HCT116 (cell line): ENCODE data around the gene MTREX. TPM values are rescaled to one million over a fixed set of nuclear protein-coding genes. Genes with fewer than 3 reads are reported as not detected.
A peak's percentile ranks its signal among the peaks of the same experiment; 100 is the strongest.

ENCODE experiments used
- ATAC-seq: fragments of 200-7000 bp; cut with Tn5 transposase; 2 replicates; pipeline ENCODE4 v1.9.1; 2020; ENCODE audit warnings: mild to moderate bottlenecking, moderate library complexity
- BruUV-seq: library from RNA; stranded (reverse); fragments of 400-500 nt; replicated peaks from 2 replicates; lab custom pipeline; 2021; lab: Mats Ljungman, UMichigan
- CTCF ChIA-PET: fragments of 300-600 bp; sonication (Branson Sonifier 250); formaldehyde crosslinking; loops from one replicate; lab custom pipeline; 2021; ENCODE audit warnings: antibody characterized with exemption; lab: Charles Lee
- POLR2A ChIA-PET: fragments of 300-600, 350-600 bp; sonication (Branson Sonifier 250); formaldehyde crosslinking; loops from one replicate; lab custom pipeline; 2021; ENCODE audit warnings: antibody characterized with exemption; lab: Charles Lee
- RAD21 ChIA-PET, 2 experiments: fragments of 300-600 bp; sonication (Branson Sonifier 250); formaldehyde crosslinking; loops; one replicate each; lab custom pipeline; 2023; ENCODE audit warnings: low total read pairs in 2 of 2; ENCODE audit not compliant: uncharacterized antibody in 2 of 2, unreplicated experiment in 2 of 2, low non-redundant PET in 1 of 2; lab: Charles Lee
- DNase-seq: peaks from one replicate; pipeline ENCODE4 v3.0.0-alpha.2; 2010; ENCODE audit warnings: low read depth, low spot score
- H2AFZ ChIP-seq: fragments of 200-600 bp; shearing (Covaris generic), sonication (generic); 2 replicates; pipeline ENCODE4 v1.6.1; 2017; ENCODE audit warnings: low read depth, mixed run types, mixed read lengths, antibody characterized with exemption, low read length; ENCODE audit not compliant: poor library complexity, severe bottlenecking
- H3K27ac ChIP-seq: 2 replicates; pipeline ENCODE4 v1.5.1; 2012; ENCODE audit warnings: low read depth, low read length
- H3K27me3 ChIP-seq: fragments of 200-600 bp; sonication (generic); 2 replicates; pipeline ENCODE4 v1.6.1; 2016; ENCODE audit warnings: mixed run types, low read length, mixed read lengths; ENCODE audit not compliant: insufficient read depth
- H3K36me3 ChIP-seq, 2 experiments: fragments of 200-500 bp in 1 of 2; fragments of 200-600 bp in 1 of 2; sonication (Bioruptor generic) in 1 of 2; sonication (generic) in 1 of 2; 2 replicates each; pipeline versions ENCODE4 v1.5.1 to v1.6.1; 2014 to 2016; ENCODE audit warnings: low read length in 2 of 2, inconsistent platforms in 1 of 2, mixed read lengths in 1 of 2, mixed run types in 1 of 2; ENCODE audit not compliant: insufficient read depth in 2 of 2, control insufficient read depth in 1 of 2
- H3K4me1 ChIP-seq, 2 experiments: fragments of 200-600 bp in 1 of 2; sonication (generic) in 1 of 2; 2 replicates each; pipeline versions ENCODE4 v1.5.1 to v1.6.1; 2012 to 2017; ENCODE audit warnings: low read length in 2 of 2, inconsistent platforms in 1 of 2, mild to moderate bottlenecking in 1 of 2, mixed read lengths in 1 of 2, mixed run types in 1 of 2, moderate library complexity in 1 of 2; ENCODE audit not compliant: insufficient read depth in 2 of 2, control insufficient read depth in 1 of 2
- H3K4me2 ChIP-seq: fragments of 200-600 bp; sonication (generic); 2 replicates; pipeline ENCODE4 v1.6.1; 2017; ENCODE audit warnings: mixed run types, low read length, mixed read lengths
- H3K4me3 ChIP-seq, 2 experiments: fragments of 200-600 bp in 1 of 2; sonication (generic) in 1 of 2; replicated peaks in 1 of 2; 2 replicates each; pipeline ENCODE4 v1.5.1; 2011 to 2016; ENCODE audit warnings: low read length in 2 of 2, control low read depth in 1 of 2, low read depth in 1 of 2, mild to moderate bottlenecking in 1 of 2, mixed read lengths in 1 of 2, mixed run types in 1 of 2
- H3K79me2 ChIP-seq: fragments of 200-600 bp; sonication (generic); 2 replicates; pipeline ENCODE4 v1.6.1; 2017; ENCODE audit warnings: mild to moderate bottlenecking, mixed run types, low read length, moderate library complexity, mixed read lengths; ENCODE audit not compliant: insufficient read depth
- H3K9ac ChIP-seq: fragments of 200-600 bp; sonication (generic); 2 replicates; pipeline ENCODE4 v1.6.1; 2016; ENCODE audit warnings: low read length, mixed read lengths
- H3K9me2 ChIP-seq: fragments of 200-600 bp; sonication (generic), shearing (Covaris generic); 2 replicates; pipeline ENCODE4 v1.6.1; 2017; ENCODE audit warnings: mixed run types, mild to moderate bottlenecking, moderate library complexity; ENCODE audit not compliant: insufficient read depth
- H3K9me3 ChIP-seq, 2 experiments: fragments of 200-500 bp in 1 of 2; fragments of 200-600 bp in 1 of 2; sonication (Bioruptor generic) in 1 of 2; sonication (generic) in 1 of 2; 2 replicates each; pipeline ENCODE4 v1.6.1; 2014 to 2017; ENCODE audit warnings: low read length in 2 of 2, mixed read lengths in 2 of 2, inconsistent platforms in 1 of 2, low read depth in 1 of 2, mild to moderate bottlenecking in 1 of 2, mixed run types in 1 of 2, moderate library complexity in 1 of 2; ENCODE audit not compliant: control insufficient read depth in 1 of 2, insufficient read depth in 1 of 2
- H4K20me1 ChIP-seq: fragments of 200-600 bp; sonication (generic), shearing (Covaris generic); 2 replicates; pipeline ENCODE4 v1.6.1; 2017; ENCODE audit warnings: mixed run types, mild to moderate bottlenecking, moderate library complexity; ENCODE audit not compliant: insufficient read depth
- CBX3 ChIP-seq: IDR thresholded peaks from 2 replicates; pipeline ENCODE4 v1.6.1; 2012; ENCODE audit warnings: low read depth
- FOSL1 ChIP-seq: IDR thresholded peaks from 2 replicates; pipeline ENCODE4 v1.6.1; 2012; ENCODE audit warnings: low read depth
- JUND ChIP-seq: IDR thresholded peaks from 2 replicates; pipeline ENCODE4 v1.6.1; 2012
- POLR2AphosphoS5 ChIP-seq: IDR thresholded peaks from 2 replicates; pipeline ENCODE4 v1.6.1; 2011; ENCODE audit warnings: mild to moderate bottlenecking, low read depth, low read length, moderate library complexity
- REST ChIP-seq: IDR thresholded peaks from 2 replicates; pipeline ENCODE4 v1.6.1; 2012; ENCODE audit warnings: low read depth
- SP1 ChIP-seq: IDR thresholded peaks from 2 replicates; pipeline ENCODE4 v1.6.1; 2012; ENCODE audit warnings: low read depth
- SRF ChIP-seq: IDR thresholded peaks from 2 replicates; pipeline ENCODE4 v1.6.1; 2012; ENCODE audit warnings: low read depth
- TCF7L2 ChIP-seq: IDR thresholded peaks from 2 replicates; pipeline ENCODE4 v1.7.0; 2011; ENCODE audit warnings: borderline replicate concordance, inconsistent platforms; ENCODE audit not compliant: insufficient read depth, insufficient read length; ENCODE audit errors: extremely low read depth
- intact Hi-C: fragments of 100-400 bp; cut with micrococcal nuclease; formaldehyde crosslinking; loops from 2 replicates; pipeline ENCODE4 v1.10.0; 2022
- total RNA-seq: library from RNA; stranded (reverse); gene quantifications from one replicate; pipeline ENCODE4 v1.2.1, GENCODE V29; 2021; ENCODE audit not compliant: unreplicated experiment
- TF ChIP-seq, protein P1 (sequence below): IDR thresholded peaks from 2 replicates; pipeline ENCODE4 v1.6.1; 2012

Gene MTREX
- total RNA-seq, 1 experiment from 2014 or later: 101 TPM

DNA sequence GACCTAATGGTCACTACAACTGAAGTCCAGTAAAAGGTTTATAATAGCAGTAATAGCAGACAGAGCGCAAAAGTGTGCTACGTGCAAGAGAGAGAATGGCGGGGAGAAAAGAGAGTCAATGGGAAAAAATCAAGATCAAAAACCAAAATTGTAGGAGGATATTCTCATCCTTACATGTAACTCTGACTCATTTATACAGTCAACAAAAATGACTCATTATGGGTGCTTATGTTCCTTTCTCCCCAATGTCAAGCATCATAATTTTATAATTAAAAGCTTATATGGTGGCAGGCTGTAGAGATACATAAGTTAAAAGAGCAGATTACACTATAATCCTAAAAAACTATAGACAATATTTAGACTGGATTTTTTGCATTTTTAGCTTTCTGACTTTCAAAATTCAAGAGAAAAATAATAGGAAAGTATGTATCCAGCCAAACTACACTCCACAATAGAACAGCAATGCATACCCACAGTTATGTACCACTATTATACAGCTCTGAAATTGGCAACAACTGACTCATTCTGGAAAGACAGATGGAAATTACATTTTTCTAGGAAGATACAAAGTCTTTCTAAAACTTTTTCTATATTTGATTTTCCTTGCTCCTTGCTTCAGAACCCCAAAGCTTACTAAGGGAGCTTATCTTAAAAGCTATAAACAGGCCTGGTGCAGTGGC lies 148.6 kb downstream of the MTREX start:
- no peaks in the 10 kb centered on the region for H3K9me3 ChIP-seq
- BruUV-seq: no TSS peak
- no peak overlapping the region for H3K4me3 ChIP-seq
- H3K36me3 ChIP-seq: no peaks in the 10 kb centered on the region
- no peak for ATAC-seq
- intact Hi-C loops: no loop called here
- ChIA-PET RAD21 (no interaction called here), CTCF (no interaction called here), POLR2A (no interaction called here)
- H3K9ac ChIP-seq: no peak overlapping the region
- H4K20me1 ChIP-seq: no peaks in the 10 kb centered on the region
- H3K4me1 ChIP-seq: peaks cover 3 to 11% of the 10 kb centered on the region in 2 experiments; a peak in 2 of 4 replicates
- no peaks in the 10 kb centered on the region for H3K27me3 ChIP-seq
- no peak overlapping the region; the same call in 1 of the 2 replicates for H3K4me2 ChIP-seq
- no peaks in the 10 kb centered on the region for H3K79me2 ChIP-seq
- TF ChIP-seq SP1 (0 out of 2 replicates have a peak, but pooled peaks have one; percentile 23), TCF7L2 (no peak), JUND (peak; percentile 59), POLR2AphosphoS5 (no peak), CBX3 (no peak), FOSL1 (peak; percentile 76), SRF (no peak), REST (no peak)
- TF ChIP-seq, protein P1, sequence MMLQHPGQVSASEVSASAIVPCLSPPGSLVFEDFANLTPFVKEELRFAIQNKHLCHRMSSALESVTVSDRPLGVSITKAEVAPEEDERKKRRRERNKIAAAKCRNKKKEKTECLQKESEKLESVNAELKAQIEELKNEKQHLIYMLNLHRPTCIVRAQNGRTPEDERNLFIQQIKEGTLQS: no peak
- H3K9me2 ChIP-seq: no peaks in the 10 kb centered on the region; the same call in 1 of the 2 replicates
- no peak for DNase-seq
- no peak overlapping the region for H3K27ac ChIP-seq
- H2AFZ ChIP-seq: no peak overlapping the region
